ENCODE data around the gene NBPF1. TPM values are rescaled to one million over a fixed set of nuclear protein-coding genes. Genes with fewer than 3 reads are reported as not detected.
"Not testable (repeated sequence)": the region's sequence is repeated elsewhere in the genome, so short reads cannot be mapped to it uniquely, and the experiment has no call there.

Gene NBPF1
- total and polyA plus RNA-seq, 9 of the 15 experiments (the other 6 are each of a cell fraction or from before 2014, with no cell fraction given), result 5.2 to 42.6 (median 24.1) TPM

DNA sequence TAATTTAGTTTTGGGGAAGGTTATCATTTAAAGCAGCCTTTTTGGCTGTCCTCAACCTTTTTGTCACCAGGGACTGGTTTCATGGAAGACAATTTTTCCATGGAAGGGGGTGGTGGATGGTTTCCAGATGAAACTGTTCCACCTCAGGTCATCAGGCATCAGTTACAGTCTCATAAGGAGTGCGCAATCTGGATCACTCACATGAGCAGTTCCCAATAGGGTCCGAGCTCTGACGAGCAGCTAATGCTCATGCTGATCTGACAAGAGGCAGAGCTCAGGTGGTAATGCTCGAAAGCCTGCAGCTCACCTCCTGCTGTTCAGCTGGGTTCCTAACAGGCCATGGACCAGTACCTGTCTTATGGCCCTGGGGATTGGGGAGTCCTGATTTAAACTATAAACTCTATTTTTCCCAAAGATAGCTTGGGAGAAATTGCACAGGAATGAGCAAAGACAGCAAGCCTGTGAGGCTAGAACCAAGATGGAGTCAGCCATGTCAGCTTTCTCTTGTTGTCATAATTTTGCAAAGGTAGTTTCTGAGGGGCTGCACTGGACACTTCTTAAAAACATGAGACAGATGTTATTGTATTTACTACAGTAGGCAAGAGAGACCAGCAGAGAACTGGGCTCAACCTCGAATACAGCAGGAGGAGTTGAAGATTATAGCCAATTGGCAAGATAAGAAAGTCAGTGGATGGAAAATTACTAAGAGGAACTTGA, 96.5 kb downstream of the NBPF1 start (continued):
- TF ChIP-seq, protein P1, sequence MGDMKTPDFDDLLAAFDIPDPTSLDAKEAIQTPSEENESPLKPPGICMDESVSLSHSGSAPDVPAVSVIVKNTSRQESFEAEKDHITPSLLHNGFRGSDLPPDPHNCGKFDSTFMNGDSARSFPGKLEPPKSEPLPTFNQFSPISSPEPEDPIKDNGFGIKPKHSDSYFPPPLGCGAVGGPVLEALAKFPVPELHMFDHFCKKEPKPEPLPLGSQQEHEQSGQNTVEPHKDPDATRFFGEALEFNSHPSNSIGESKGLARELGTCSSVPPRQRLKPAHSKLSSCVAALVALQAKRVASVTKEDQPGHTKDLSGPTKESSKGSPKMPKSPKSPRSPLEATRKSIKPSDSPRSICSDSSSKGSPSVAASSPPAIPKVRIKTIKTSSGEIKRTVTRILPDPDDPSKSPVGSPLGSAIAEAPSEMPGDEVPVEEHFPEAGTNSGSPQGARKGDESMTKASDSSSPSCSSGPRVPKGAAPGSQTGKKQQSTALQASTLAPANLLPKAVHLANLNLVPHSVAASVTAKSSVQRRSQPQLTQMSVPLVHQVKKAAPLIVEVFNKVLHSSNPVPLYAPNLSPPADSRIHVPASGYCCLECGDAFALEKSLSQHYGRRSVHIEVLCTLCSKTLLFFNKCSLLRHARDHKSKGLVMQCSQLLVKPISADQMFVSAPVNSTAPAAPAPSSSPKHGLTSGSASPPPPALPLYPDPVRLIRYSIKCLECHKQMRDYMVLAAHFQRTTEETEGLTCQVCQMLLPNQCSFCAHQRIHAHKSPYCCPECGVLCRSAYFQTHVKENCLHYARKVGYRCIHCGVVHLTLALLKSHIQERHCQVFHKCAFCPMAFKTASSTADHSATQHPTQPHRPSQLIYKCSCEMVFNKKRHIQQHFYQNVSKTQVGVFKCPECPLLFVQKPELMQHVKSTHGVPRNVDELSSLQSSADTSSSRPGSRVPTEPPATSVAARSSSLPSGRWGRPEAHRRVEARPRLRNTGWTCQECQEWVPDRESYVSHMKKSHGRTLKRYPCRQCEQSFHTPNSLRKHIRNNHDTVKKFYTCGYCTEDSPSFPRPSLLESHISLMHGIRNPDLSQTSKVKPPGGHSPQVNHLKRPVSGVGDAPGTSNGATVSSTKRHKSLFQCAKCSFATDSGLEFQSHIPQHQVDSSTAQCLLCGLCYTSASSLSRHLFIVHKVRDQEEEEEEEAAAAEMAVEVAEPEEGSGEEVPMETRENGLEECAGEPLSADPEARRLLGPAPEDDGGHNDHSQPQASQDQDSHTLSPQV (IDR thresholded peaks at IDR 0.05), result peak; percentile 94
- TF ChIP-seq HIVEP1 (CRISPR knock-in tag; IDR thresholded peaks at IDR 0.05) (0 out of 2 replicates have a peak, but pooled peaks have one; percentile 73), ZNF589 (CRISPR knock-in tag; IDR thresholded peaks at IDR 0.05; ENCODE audit: low read depth) (peak; percentile 77), ZNF644 (tag; IDR thresholded peaks at IDR 0.05; ENCODE audit: low read depth) (peak; percentile 93), ZNF41 (CRISPR knock-in tag; conservative IDR thresholded peaks at IDR 0.05) (peak; percentile 80; the same call in 1 of the 2 replicates), ZNF75A (CRISPR knock-in tag; IDR thresholded peaks at IDR 0.05) (0 out of 2 replicates have a peak, but pooled peaks have one; percentile 23), DMBX1 (CRISPR knock-in tag; IDR thresholded peaks at IDR 0.05; ENCODE audit: borderline replicate concordance) (peak; percentile 91; the same call in 1 of the 2 replicates), MEF2D (tag; conservative IDR thresholded peaks at IDR 0.05; ENCODE audit: low read depth) (peak; percentile 89), NR2C1 (tag; IDR thresholded peaks at IDR 0.05) (peak; percentile 82), DDX20 (tag; IDR thresholded peaks at IDR 0.05; ENCODE audit: low read depth) (peak; percentile 94), HSF4 (CRISPR knock-in tag; IDR thresholded peaks at IDR 0.05; ENCODE audit: borderline replicate concordance) (peak; percentile 45; the same call in 1 of the 2 replicates)
- TF ChIP-seq, protein P2, sequence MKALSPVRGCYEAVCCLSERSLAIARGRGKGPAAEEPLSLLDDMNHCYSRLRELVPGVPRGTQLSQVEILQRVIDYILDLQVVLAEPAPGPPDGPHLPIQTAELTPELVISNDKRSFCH (CRISPR knock-in tag; IDR thresholded peaks at IDR 0.05), result peak; percentile 15; the same call in 1 of the 2 replicates
- TF ChIP-seq, protein P2 (tag; IDR thresholded peaks at IDR 0.05), result peak; percentile 86
- TF ChIP-seq, protein P3, sequence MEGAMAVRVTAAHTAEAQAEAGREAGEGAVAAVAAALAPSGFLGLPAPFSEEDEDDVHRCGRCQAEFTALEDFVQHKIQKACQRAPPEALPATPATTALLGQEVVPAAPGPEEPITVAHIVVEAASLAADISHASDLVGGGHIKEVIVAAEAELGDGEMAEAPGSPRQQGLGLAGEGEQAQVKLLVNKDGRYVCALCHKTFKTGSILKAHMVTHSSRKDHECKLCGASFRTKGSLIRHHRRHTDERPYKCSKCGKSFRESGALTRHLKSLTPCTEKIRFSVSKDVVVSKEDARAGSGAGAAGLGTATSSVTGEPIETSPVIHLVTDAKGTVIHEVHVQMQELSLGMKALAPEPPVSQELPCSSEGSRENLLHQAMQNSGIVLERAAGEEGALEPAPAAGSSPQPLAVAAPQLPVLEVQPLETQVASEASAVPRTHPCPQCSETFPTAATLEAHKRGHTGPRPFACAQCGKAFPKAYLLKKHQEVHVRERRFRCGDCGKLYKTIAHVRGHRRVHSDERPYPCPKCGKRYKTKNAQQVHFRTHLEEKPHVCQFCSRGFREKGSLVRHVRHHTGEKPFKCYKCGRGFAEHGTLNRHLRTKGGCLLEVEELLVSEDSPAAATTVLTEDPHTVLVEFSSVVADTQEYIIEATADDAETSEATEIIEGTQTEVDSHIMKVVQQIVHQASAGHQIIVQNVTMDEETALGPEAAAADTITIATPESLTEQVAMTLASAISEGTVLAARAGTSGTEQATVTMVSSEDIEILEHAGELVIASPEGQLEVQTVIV (CRISPR knock-in tag; IDR thresholded peaks at IDR 0.05; ENCODE audit: borderline replicate concordance), result peak; percentile 70; the same call in 1 of the 2 replicates
- TF ChIP-seq NR2C1 (IDR thresholded peaks at IDR 0.05), result not testable (repeated sequence)
- TF ChIP-seq, protein P4, sequence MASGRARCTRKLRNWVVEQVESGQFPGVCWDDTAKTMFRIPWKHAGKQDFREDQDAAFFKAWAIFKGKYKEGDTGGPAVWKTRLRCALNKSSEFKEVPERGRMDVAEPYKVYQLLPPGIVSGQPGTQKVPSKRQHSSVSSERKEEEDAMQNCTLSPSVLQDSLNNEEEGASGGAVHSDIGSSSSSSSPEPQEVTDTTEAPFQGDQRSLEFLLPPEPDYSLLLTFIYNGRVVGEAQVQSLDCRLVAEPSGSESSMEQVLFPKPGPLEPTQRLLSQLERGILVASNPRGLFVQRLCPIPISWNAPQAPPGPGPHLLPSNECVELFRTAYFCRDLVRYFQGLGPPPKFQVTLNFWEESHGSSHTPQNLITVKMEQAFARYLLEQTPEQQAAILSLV (tag; IDR thresholded peaks at IDR 0.05), result peak; percentile 62; the same call in 1 of the 2 replicates
- TF ChIP-seq, protein P5, sequence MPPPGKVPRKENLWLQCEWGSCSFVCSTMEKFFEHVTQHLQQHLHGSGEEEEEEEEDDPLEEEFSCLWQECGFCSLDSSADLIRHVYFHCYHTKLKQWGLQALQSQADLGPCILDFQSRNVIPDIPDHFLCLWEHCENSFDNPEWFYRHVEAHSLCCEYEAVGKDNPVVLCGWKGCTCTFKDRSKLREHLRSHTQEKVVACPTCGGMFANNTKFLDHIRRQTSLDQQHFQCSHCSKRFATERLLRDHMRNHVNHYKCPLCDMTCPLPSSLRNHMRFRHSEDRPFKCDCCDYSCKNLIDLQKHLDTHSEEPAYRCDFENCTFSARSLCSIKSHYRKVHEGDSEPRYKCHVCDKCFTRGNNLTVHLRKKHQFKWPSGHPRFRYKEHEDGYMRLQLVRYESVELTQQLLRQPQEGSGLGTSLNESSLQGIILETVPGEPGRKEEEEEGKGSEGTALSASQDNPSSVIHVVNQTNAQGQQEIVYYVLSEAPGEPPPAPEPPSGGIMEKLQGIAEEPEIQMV (tag; conservative IDR thresholded peaks at IDR 0.05; ENCODE audit: low read depth), result peak; percentile 93
